Measurements from ENCODE around the gene SIGMAR1.
A peak's percentile ranks its signal among the peaks of the same experiment; 100 is the strongest.
"Not testable (repeated sequence)": the region's sequence is repeated elsewhere in the genome, so short reads cannot be mapped to it uniquely, and the experiment has no call there.

The SIGMAR1 gene

GRCh38 chr9:34642679-34643078 is 5.1 kb upstream of the SIGMAR1 start:
- no peak for DNase-seq (ENCODE audit: low read depth, low spot score)
- ChIA-PET POLR2A (interaction anchor here (1.6 kb wide), 1 partner anchor 14 kb away, joined by 3 read pairs; no protein-coding TSS in a partner anchor), CTCF (interaction anchor here (0.9 to 8.2 kb wide), 3 partner anchors 8 to 21 kb away, joined by 3 to 180 read pairs (median 3); partner anchors contain the start of gene SIGMAR1)
- H3K4me3 ChIP-seq (ENCODE audit: low read depth, low read length), result no peak overlapping the region
- no peak for TF ChIP-seq CTCF (IDR thresholded peaks at IDR 0.05; ENCODE audit: insufficient read depth, low read length, missing control alignments)

DNA sequence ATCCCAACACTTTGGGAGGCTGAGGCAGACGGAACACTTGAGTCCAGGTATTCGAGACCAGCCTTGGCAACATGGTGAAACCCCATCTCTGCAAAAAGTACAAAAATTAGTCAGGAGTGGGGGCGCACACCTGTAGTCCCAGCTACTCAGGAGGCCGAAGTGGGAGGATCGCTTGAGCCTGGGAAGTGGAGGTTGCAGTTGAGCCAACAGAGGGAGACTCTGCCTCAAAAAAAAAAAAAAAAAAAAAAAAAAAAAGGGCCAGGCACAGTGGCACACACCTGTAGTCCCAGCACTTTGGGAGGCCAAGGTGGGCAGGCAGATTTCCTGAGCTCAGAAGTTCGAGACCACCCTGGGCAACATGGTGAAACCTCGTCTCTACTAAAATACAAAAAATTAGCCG is 1.7 kb upstream of the SIGMAR1 start:
- POLR2A ChIA-PET, result interaction anchor here (0.7 kb wide), 1 partner anchor 12 kb away, joined by 4 read pairs; no protein-coding TSS in a partner anchor
- not testable (repeated sequence) for DNase-seq (ENCODE audit: low read depth, low spot score); H3K4me3 ChIP-seq (ENCODE audit: low read depth, low read length)
- CTCF ChIA-PET, result interaction anchor here (1.3 to 10.9 kb wide), 4 partner anchors 7 to 82 kb away, joined by 3 to 180 read pairs (median 74); partner anchors contain the start of genes DCTN3 and GALT

GRCh38 chr9:34638138-34638445 is 505 bp upstream of the SIGMAR1 start:
- POLR2A ChIA-PET, result interaction anchor here (1.1 to 2.0 kb wide), 4 partner anchors 8 to 187 kb away, joined by 3 to 31 read pairs (median 6); partner anchors contain the start of genes GALT and IL11RA
- TF ChIP-seq CTCF (IDR thresholded peaks at IDR 0.05; ENCODE audit: insufficient read depth, low read length, missing control alignments), result no peak
- peak overlapping the region; percentile 80 for H3K4me3 ChIP-seq (ENCODE audit: low read depth, low read length)
- CTCF ChIA-PET, result interaction anchor here (0.9 to 10.9 kb wide), 12 partner anchors 8 to 62 kb away, joined by 3 to 274 read pairs (median 10); partner anchors contain the start of genes ARID3C, DCTN3, GALT and IL11RA
- no peak for DNase-seq (ENCODE audit: low read depth, low spot score)

DNA sequence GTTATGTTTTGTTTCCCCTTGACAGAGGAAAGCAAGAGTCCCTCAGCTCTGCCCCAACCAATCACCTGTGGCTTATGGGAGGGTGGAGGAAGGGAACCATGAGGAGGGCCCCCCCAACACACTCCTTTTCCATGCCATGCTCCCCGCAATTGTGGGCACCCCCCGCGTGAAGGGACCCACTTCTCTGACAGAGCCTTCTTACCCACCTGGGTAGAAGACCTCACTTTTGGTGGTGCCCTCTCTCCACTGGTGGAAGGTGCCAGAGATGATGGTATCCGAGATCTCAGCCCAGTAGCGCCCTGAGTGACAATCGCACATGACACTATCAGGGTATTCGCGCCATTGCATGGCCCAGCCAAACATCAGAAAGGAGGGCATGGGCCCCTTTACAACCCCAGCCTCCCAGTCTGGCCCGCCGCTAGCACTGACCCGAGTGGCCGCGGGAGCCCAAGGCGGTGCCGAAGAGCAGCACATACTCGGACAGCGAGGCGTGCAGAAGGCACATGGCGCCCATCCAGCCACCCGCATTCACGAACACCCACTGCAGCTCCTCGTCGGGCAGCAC is 714 bp downstream of the SIGMAR1 start:
- no peak for DNase-seq (ENCODE audit: low read depth, low spot score)
- CTCF ChIA-PET, result interaction anchor here (0.9 to 10.9 kb wide), 12 partner anchors 8 to 823 kb away, joined by 3 to 274 read pairs (median 6); partner anchors contain the start of genes ARID3C, DCTN3, GALT and IL11RA
- TF ChIP-seq CTCF (IDR thresholded peaks at IDR 0.05; ENCODE audit: insufficient read depth, low read length, missing control alignments), result no peak
- H3K4me3 ChIP-seq (ENCODE audit: low read depth, low read length), result peak overlapping the region; percentile 80
- POLR2A ChIA-PET, result interaction anchor here (0.9 to 2.0 kb wide), 4 partner anchors 10 to 178 kb away, joined by 3 to 31 read pairs (median 6); partner anchors contain the start of genes DNAI1, FAM219A, GALT and IL11RA

DNA sequence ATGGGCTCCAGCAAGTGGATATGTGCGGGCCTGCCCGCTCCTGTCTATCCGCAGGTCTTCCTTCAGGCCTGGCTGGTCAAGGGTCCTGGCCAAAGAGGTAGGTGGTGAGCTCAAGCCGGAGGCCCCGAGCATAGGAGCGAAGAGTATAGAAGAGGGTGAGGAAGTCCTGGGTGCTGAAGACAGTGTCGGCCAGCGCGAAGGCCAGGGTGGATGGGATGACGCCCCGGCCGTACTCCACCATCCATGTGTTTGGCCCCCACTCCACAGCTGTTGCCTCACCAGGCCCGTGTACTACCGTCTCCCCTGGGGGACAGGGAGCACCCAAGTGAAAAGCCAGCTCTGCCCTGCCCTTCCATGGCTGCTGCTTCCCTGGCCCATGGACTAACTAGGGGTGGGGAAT is 2.0 kb downstream of the SIGMAR1 start:
- POLR2A ChIA-PET, result interaction anchor here (0.6 to 0.7 kb wide), 2 partner anchors 11 to 21 kb away, joined by 3 read pairs; partner anchors contain the start of gene GALT
- no peak for DNase-seq (ENCODE audit: low read depth, low spot score)
- CTCF ChIA-PET, result interaction anchor here (0.9 to 10.9 kb wide), 13 partner anchors 10 to 303 kb away, joined by 4 to 274 read pairs (median 14); partner anchors contain the start of genes DCTN3, GALT and RPP25L
- no peak for TF ChIP-seq CTCF (IDR thresholded peaks at IDR 0.05; ENCODE audit: insufficient read depth, low read length, missing control alignments)
- H3K4me3 ChIP-seq (ENCODE audit: low read depth, low read length), result no peak overlapping the region

GRCh38 chr9:34634551-34635248 is 2.9 kb downstream of the SIGMAR1 start:
- no peak for TF ChIP-seq CTCF (IDR thresholded peaks at IDR 0.05; ENCODE audit: insufficient read depth, low read length, missing control alignments)
- POLR2A ChIA-PET, result interaction anchor here (0.5 to 0.6 kb wide), 3 partner anchors 15 to 1094 kb away, joined by 3 read pairs; partner anchors contain the start of gene DCTN3
- no peak for DNase-seq (ENCODE audit: low read depth, low spot score)
- H3K4me3 ChIP-seq (ENCODE audit: low read depth, low read length), result no peak overlapping the region
- CTCF ChIA-PET, result interaction anchor here (0.6 to 10.9 kb wide), 35 partner anchors 9 to 303 kb away, joined by 3 to 274 read pairs (median 6); partner anchors contain the start of genes DCTN3, ENHO, GALT and IL11RA
